Measurements from ENCODE around the gene PDIA5.
"Not testable (repeated sequence)": the region's sequence is repeated elsewhere in the genome, so short reads cannot be mapped to it uniquely, and the experiment has no call there.

PDIA5 gene

GRCh38 chr3:123099331-123100192, 32.7 kb downstream of the PDIA5 start:
- peak; percentile 7 for DNase-seq
- Mint-ChIP-seq H3K4me1 (no peaks in the 10 kb centered on the region), H3K9me3 (no peaks in the 10 kb centered on the region), H3K36me3 (peaks cover 4% of the 10 kb centered on the region), H3K4me3 (no peak overlapping the region), H3K27me3 (no peaks in the 10 kb centered on the region), H3K27ac (no peak overlapping the region)
- CTCF ChIA-PET: no interaction called here

GRCh38 chr3:123100193-123100776, 33.5 kb downstream of the PDIA5 start:
- Mint-ChIP-seq H3K4me3 (no peak overlapping the region), H3K27me3 (no peaks in the 10 kb centered on the region), H3K27ac (no peak overlapping the region), H3K9me3 (no peaks in the 10 kb centered on the region), H3K36me3 (peaks cover 4% of the 10 kb centered on the region), H3K4me1 (no peaks in the 10 kb centered on the region)
- CTCF ChIA-PET: interaction anchor here (1.0 kb wide), 1 partner anchor 11 kb away, joined by 3 read pairs; no protein-coding TSS in a partner anchor
- no peak for DNase-seq

- no peak for DNase-seq
- no peak overlapping the region for H3K4me3 Mint-ChIP-seq
- H3K27me3 Mint-ChIP-seq: no peaks in the 10 kb centered on the region
- no peak overlapping the region for H3K27ac Mint-ChIP-seq
- no peaks in the 10 kb centered on the region for H3K4me1 Mint-ChIP-seq
- peaks cover 7% of the 10 kb centered on the region for H3K36me3 Mint-ChIP-seq
- CTCF ChIA-PET: no interaction called here
- H3K9me3 Mint-ChIP-seq: no peaks in the 10 kb centered on the region
Measured at GRCh38 chr3:123102249-123102648, 35.4 kb downstream of the PDIA5 start.

- H3K27me3 Mint-ChIP-seq: no peaks in the 10 kb centered on the region
- H3K27ac Mint-ChIP-seq: no peak overlapping the region
- peaks cover 7% of the 10 kb centered on the region for H3K36me3 Mint-ChIP-seq
- H3K4me3 Mint-ChIP-seq: no peak overlapping the region
- CTCF ChIA-PET: no interaction called here
- no peaks in the 10 kb centered on the region for H3K4me1 Mint-ChIP-seq
- no peaks in the 10 kb centered on the region for H3K9me3 Mint-ChIP-seq
- no peak for DNase-seq
Measured at GRCh38 chr3:123102826-123103225, 36.0 kb downstream of the PDIA5 start.

GRCh38 chr3:123104550-123104949, 37.7 kb downstream of the PDIA5 start:
- Mint-ChIP-seq H3K27me3 (no peaks in the 10 kb centered on the region), H3K9me3 (no peaks in the 10 kb centered on the region), H3K36me3 (peaks cover 7% of the 10 kb centered on the region), H3K27ac (no peak overlapping the region), H3K4me1 (no peaks in the 10 kb centered on the region), H3K4me3 (no peak overlapping the region)
- CTCF ChIA-PET: no interaction called here
- no peak for DNase-seq

- Mint-ChIP-seq H3K27me3 (no peaks in the 10 kb centered on the region), H3K9me3 (no peaks in the 10 kb centered on the region), H3K4me3 (no peak overlapping the region), H3K4me1 (no peaks in the 10 kb centered on the region), H3K27ac (no peak overlapping the region), H3K36me3 (peaks cover 10% of the 10 kb centered on the region)
- CTCF ChIA-PET: no interaction called here
- no peak for DNase-seq
Measured at GRCh38 chr3:123105201-123106189, 38.7 kb downstream of the PDIA5 start.

- H3K9me3 Mint-ChIP-seq: no peaks in the 10 kb centered on the region
- CTCF ChIA-PET: interaction anchor here (0.7 to 1.4 kb wide), 2 partner anchors 10 to 167 kb away, joined by 3 read pairs; no protein-coding TSS in a partner anchor
- peaks cover 15% of the 10 kb centered on the region for H3K4me1 Mint-ChIP-seq
- H3K27me3 Mint-ChIP-seq: no peaks in the 10 kb centered on the region
- H3K36me3 Mint-ChIP-seq: peaks cover 7% of the 10 kb centered on the region
- H3K27ac Mint-ChIP-seq: peak overlapping the region; percentile 76
- no peak overlapping the region for H3K4me3 Mint-ChIP-seq
- DNase-seq: no peak
Measured at GRCh38 chr3:123110282-123110975, 43.6 kb downstream of the PDIA5 start.

GRCh38 chr3:123110976-123111615, 44.3 kb downstream of the PDIA5 start:
- H3K4me1 Mint-ChIP-seq: peaks cover 15% of the 10 kb centered on the region
- H3K9me3 Mint-ChIP-seq: no peaks in the 10 kb centered on the region
- no peaks in the 10 kb centered on the region for H3K27me3 Mint-ChIP-seq
- CTCF ChIA-PET: interaction anchor here (0.7 to 1.4 kb wide), 2 partner anchors 10 to 168 kb away, joined by 3 read pairs; no protein-coding TSS in a partner anchor
- no peak for DNase-seq
- peaks cover 9% of the 10 kb centered on the region for H3K36me3 Mint-ChIP-seq
- peak overlapping the region; percentile 76 for H3K27ac Mint-ChIP-seq
- no peak overlapping the region for H3K4me3 Mint-ChIP-seq

- DNase-seq: no peak
- no peaks in the 10 kb centered on the region for H3K9me3 Mint-ChIP-seq
- no peak overlapping the region for H3K27ac Mint-ChIP-seq
- CTCF ChIA-PET: interaction anchor here (0.5 to 1.4 kb wide), 2 partner anchors 168 to 404 kb away, joined by 3 read pairs; no protein-coding TSS in a partner anchor
- H3K36me3 Mint-ChIP-seq: peaks cover 9% of the 10 kb centered on the region
- H3K27me3 Mint-ChIP-seq: no peaks in the 10 kb centered on the region
- peaks cover 15% of the 10 kb centered on the region for H3K4me1 Mint-ChIP-seq
- H3K4me3 Mint-ChIP-seq: no peak overlapping the region
Measured at GRCh38 chr3:123111640-123112039, 44.8 kb downstream of the PDIA5 start.

- no peak for DNase-seq
- Mint-ChIP-seq H3K4me1 (peaks cover 15% of the 10 kb centered on the region), H3K27me3 (no peaks in the 10 kb centered on the region), H3K27ac (no peak overlapping the region), H3K9me3 (no peaks in the 10 kb centered on the region), H3K4me3 (no peak overlapping the region), H3K36me3 (peaks cover 6% of the 10 kb centered on the region)
- CTCF ChIA-PET: interaction anchor here (0.5 to 1.4 kb wide), 2 partner anchors 169 to 403 kb away, joined by 3 read pairs; no protein-coding TSS in a partner anchor
Measured at GRCh38 chr3:123112232-123112631, 45.4 kb downstream of the PDIA5 start.

- CTCF ChIA-PET, H3K27me3 Mint-ChIP-seq, H3K27ac Mint-ChIP-seq, H3K36me3 Mint-ChIP-seq, DNase-seq, H3K9me3 Mint-ChIP-seq, H3K4me3 Mint-ChIP-seq: not testable (repeated sequence)
- peaks cover 15% of the 10 kb centered on the region for H3K4me1 Mint-ChIP-seq
Measured at GRCh38 chr3:123112656-123113055, 45.8 kb downstream of the PDIA5 start.

GRCh38 chr3:123113889-123114450, 47.1 kb downstream of the PDIA5 start:
- H3K4me3 Mint-ChIP-seq: no peak overlapping the region
- peaks cover 17% of the 10 kb centered on the region for H3K36me3 Mint-ChIP-seq
- H3K4me1 Mint-ChIP-seq: peaks cover 15% of the 10 kb centered on the region
- H3K27me3 Mint-ChIP-seq: no peaks in the 10 kb centered on the region
- CTCF ChIA-PET: interaction anchor here (0.9 kb wide), 1 partner anchor 18 kb away, joined by 3 read pairs; no protein-coding TSS in a partner anchor
- DNase-seq: peak; percentile 23
- H3K27ac Mint-ChIP-seq: peak overlapping the region; percentile 15
- no peaks in the 10 kb centered on the region for H3K9me3 Mint-ChIP-seq

- Mint-ChIP-seq H3K9me3 (no peaks in the 10 kb centered on the region), H3K4me1 (peaks cover 15% of the 10 kb centered on the region), H3K27ac (no peak overlapping the region), H3K4me3 (no peak overlapping the region), H3K27me3 (no peaks in the 10 kb centered on the region), H3K36me3 (peaks cover 12% of the 10 kb centered on the region)
- no peak for DNase-seq
- CTCF ChIA-PET: no interaction called here
Measured at GRCh38 chr3:123116116-123116515, 49.3 kb downstream of the PDIA5 start.
